Measurements from ENCODE around the gene FUT3. TPM values are rescaled to one million over a fixed set of nuclear protein-coding genes. Genes with fewer than 3 reads are reported as not detected.
"Not testable (repeated sequence)": the region's sequence is repeated elsewhere in the genome, so short reads cannot be mapped to it uniquely, and the experiment has no call there.

FUT3 gene
- total RNA-seq, 2 donors from 2014 or later: 1.3 TPM; not detected in 1

DNA sequence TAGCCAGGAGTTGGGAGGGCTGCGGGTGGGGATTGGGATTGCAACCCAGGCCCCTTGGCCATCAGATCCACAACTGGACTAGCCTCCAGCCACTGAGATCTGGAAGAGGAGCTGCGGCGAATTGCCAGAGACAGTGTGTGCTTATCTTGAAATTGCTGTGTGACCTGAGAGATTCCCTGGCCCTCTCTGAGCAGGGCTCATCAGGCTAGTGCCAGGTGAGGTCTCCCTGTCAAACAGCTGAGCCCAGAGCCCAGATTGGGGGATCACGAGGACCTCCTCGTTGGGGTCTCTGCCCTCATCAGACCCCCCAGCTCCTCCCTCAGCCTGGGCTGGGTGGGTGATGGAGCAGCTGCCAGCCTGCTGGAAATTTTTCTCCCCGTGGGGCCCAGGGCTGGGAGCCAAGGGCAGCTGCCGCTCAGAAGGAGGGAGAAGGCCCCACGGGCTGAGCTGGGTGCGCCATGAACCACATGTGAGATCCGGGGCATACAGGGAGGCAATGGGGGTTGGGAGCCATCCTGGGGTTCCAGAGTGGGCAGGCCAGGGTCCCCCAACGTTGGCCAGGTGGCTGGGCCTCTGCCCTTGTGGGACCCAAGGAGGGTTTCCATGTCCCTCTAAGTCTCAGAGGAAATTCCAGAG, 11.9 kb upstream of the FUT3 start:
- Histone ChIP-seq H3K9me3 (ENCODE audit: control insufficient read depth, low read length) (no peaks in the 10 kb centered on the region), H3K36me3 (ENCODE audit: control insufficient read depth, insufficient read depth, low read length) (no peaks in the 10 kb centered on the region), H3K27me3 (ENCODE audit: control insufficient read depth, insufficient read depth, low read length, poor library complexity, severe bottlenecking) (no peaks in the 10 kb centered on the region), H3K9ac (ENCODE audit: extremely low read depth, low read length, poor library complexity, severe bottlenecking) (no peak overlapping the region), H3K4me1 (ENCODE audit: control insufficient read depth, insufficient read depth, low read length) (no peaks in the 10 kb centered on the region), H3K4me3 (ENCODE audit: low read length) (no peak overlapping the region), H3K27ac (ENCODE audit: low read depth, low read length) (no peak overlapping the region)
- WGBS, 2 experiments (ENCODE audit: insufficient coverage in 1 of 2, insufficient read length in 1 of 2): 85 to 100% methylated on average over 3 to 11 of the region's 11 CpGs
- H3K4me3 Mint-ChIP-seq: no peak overlapping the region
- TF ChIP-seq, protein P1, sequence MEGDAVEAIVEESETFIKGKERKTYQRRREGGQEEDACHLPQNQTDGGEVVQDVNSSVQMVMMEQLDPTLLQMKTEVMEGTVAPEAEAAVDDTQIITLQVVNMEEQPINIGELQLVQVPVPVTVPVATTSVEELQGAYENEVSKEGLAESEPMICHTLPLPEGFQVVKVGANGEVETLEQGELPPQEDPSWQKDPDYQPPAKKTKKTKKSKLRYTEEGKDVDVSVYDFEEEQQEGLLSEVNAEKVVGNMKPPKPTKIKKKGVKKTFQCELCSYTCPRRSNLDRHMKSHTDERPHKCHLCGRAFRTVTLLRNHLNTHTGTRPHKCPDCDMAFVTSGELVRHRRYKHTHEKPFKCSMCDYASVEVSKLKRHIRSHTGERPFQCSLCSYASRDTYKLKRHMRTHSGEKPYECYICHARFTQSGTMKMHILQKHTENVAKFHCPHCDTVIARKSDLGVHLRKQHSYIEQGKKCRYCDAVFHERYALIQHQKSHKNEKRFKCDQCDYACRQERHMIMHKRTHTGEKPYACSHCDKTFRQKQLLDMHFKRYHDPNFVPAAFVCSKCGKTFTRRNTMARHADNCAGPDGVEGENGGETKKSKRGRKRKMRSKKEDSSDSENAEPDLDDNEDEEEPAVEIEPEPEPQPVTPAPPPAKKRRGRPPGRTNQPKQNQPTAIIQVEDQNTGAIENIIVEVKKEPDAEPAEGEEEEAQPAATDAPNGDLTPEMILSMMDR (conservative IDR thresholded peaks at IDR 0.05): no peak
- H3K9me3 Mint-ChIP-seq: no peaks in the 10 kb centered on the region
- H3K27ac Mint-ChIP-seq: no peak overlapping the region
- no peak for DNase-seq
- H3K4me1 Mint-ChIP-seq: no peaks in the 10 kb centered on the region
- H3K36me3 Mint-ChIP-seq (ENCODE audit: low read depth): no peaks in the 10 kb centered on the region
- H3K27me3 Mint-ChIP-seq (ENCODE audit: insufficient read depth): peaks cover 12% of the 10 kb centered on the region

GRCh38 chr19:5857203-5858081, 6.2 kb upstream of the FUT3 start:
- H3K4me3 ChIP-seq (ENCODE audit: low read length): no peak overlapping the region
- 93 to 95% methylated on average over 17 to 18 of the region's 18 CpGs for WGBS, 2 experiments (ENCODE audit: insufficient coverage in 1 of 2, insufficient read length in 1 of 2)
- H3K36me3 ChIP-seq (ENCODE audit: control insufficient read depth, insufficient read depth, low read length): no peaks in the 10 kb centered on the region
- no peak overlapping the region for H3K4me3 Mint-ChIP-seq
- peaks cover 9% of the 10 kb centered on the region for H3K4me1 Mint-ChIP-seq
- H3K36me3 Mint-ChIP-seq (ENCODE audit: low read depth): no peaks in the 10 kb centered on the region
- no peaks in the 10 kb centered on the region for H3K4me1 ChIP-seq (ENCODE audit: control insufficient read depth, insufficient read depth, low read length)
- H3K9ac ChIP-seq (ENCODE audit: extremely low read depth, low read length, poor library complexity, severe bottlenecking): no peak overlapping the region
- H3K27me3 ChIP-seq (ENCODE audit: control insufficient read depth, insufficient read depth, low read length, poor library complexity, severe bottlenecking): no peaks in the 10 kb centered on the region
- no peaks in the 10 kb centered on the region for H3K9me3 ChIP-seq (ENCODE audit: control insufficient read depth, low read length)
- TF ChIP-seq, protein P1 (conservative IDR thresholded peaks at IDR 0.05): no peak
- no peak overlapping the region for H3K27ac Mint-ChIP-seq
- H3K27ac ChIP-seq (ENCODE audit: low read depth, low read length): no peak overlapping the region
- no peak for DNase-seq
- no peaks in the 10 kb centered on the region for H3K9me3 Mint-ChIP-seq
- peaks cover 4% of the 10 kb centered on the region for H3K27me3 Mint-ChIP-seq (ENCODE audit: insufficient read depth)

DNA sequence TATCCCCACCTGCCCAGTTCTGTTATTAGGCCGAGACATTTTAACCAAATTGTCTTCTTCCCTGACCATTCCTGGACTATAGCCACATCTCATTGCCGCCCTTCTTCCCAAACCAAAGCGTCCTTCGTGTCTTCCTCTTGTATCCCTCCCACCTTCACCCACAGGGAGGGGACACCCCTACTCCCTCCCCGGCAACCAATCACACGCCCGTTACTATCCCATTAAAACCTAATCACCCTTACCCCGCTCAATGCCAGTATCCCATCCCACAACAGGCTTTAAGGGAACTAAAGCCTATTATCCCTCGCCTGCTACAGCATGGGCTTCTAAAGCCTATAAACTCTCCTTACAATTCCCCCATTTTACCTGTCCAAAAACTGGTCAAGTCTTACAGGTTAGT, 3.9 kb upstream of the FUT3 start:
- H3K27ac Mint-ChIP-seq; H3K4me3 Mint-ChIP-seq; H3K9me3 Mint-ChIP-seq; H3K27me3 Mint-ChIP-seq (ENCODE audit: insufficient read depth); H3K4me3 ChIP-seq (ENCODE audit: low read length); DNase-seq; H3K27ac ChIP-seq (ENCODE audit: low read depth, low read length); H3K9ac ChIP-seq (ENCODE audit: extremely low read depth, low read length, poor library complexity, severe bottlenecking); H3K27me3 ChIP-seq (ENCODE audit: control insufficient read depth, insufficient read depth, low read length, poor library complexity, severe bottlenecking); H3K36me3 ChIP-seq (ENCODE audit: control insufficient read depth, insufficient read depth, low read length); H3K9me3 ChIP-seq (ENCODE audit: control insufficient read depth, low read length); H3K4me1 Mint-ChIP-seq; H3K4me1 ChIP-seq (ENCODE audit: control insufficient read depth, insufficient read depth, low read length); H3K36me3 Mint-ChIP-seq (ENCODE audit: low read depth): not testable (repeated sequence)
- 89 to 93% methylated on average over 9 of the region's 9 CpGs for WGBS, 2 experiments (ENCODE audit: insufficient coverage in 1 of 2, insufficient read length in 1 of 2)

GRCh38 chr19:5854121-5854520, 2.9 kb upstream of the FUT3 start:
- H3K27me3 ChIP-seq (ENCODE audit: control insufficient read depth, insufficient read depth, low read length, poor library complexity, severe bottlenecking); H3K9me3 Mint-ChIP-seq; H3K27ac Mint-ChIP-seq; H3K4me3 ChIP-seq (ENCODE audit: low read length); H3K27me3 Mint-ChIP-seq (ENCODE audit: insufficient read depth); H3K4me1 ChIP-seq (ENCODE audit: control insufficient read depth, insufficient read depth, low read length); H3K9ac ChIP-seq (ENCODE audit: extremely low read depth, low read length, poor library complexity, severe bottlenecking); H3K27ac ChIP-seq (ENCODE audit: low read depth, low read length); DNase-seq; H3K36me3 Mint-ChIP-seq (ENCODE audit: low read depth); H3K36me3 ChIP-seq (ENCODE audit: control insufficient read depth, insufficient read depth, low read length); H3K4me3 Mint-ChIP-seq; H3K4me1 Mint-ChIP-seq; H3K9me3 ChIP-seq (ENCODE audit: control insufficient read depth, low read length): not testable (repeated sequence)
- 90 to 92% methylated on average over 10 of the region's 10 CpGs for WGBS, 2 experiments (ENCODE audit: insufficient coverage in 1 of 2, insufficient read length in 1 of 2)
